Rectal smooth muscle tissue (tissue), 1 donor: ENCODE results near the gene TRIM32.

ENCODE experiments used
- H3K27ac ChIP-seq: one replicate; pipeline ENCODE4 v1.7.0; 2013; ENCODE audit warnings: low read depth, low read length, inconsistent platforms
- H3K27me3 ChIP-seq: one replicate; pipeline ENCODE4 v1.7.0; 2013; ENCODE audit warnings: low read length; ENCODE audit not compliant: control insufficient read depth, insufficient read depth
- H3K36me3 ChIP-seq: one replicate; pipeline ENCODE4 v1.7.0; 2013; ENCODE audit warnings: low read length; ENCODE audit not compliant: control insufficient read depth, insufficient read depth
- H3K4me1 ChIP-seq: one replicate; pipeline ENCODE4 v1.7.0; 2013; ENCODE audit warnings: low read length; ENCODE audit not compliant: control insufficient read depth, insufficient read depth
- H3K4me3 ChIP-seq: one replicate; pipeline ENCODE4 v1.7.0; 2013; ENCODE audit warnings: low read length
- H3K9ac ChIP-seq: one replicate; pipeline ENCODE4 v1.7.0; 2013; ENCODE audit warnings: low read length

The TRIM32 gene

GRCh38 chr9:116700882-116701865, 14.1 kb downstream of the TRIM32 start:
- no peak overlapping the region for H3K9ac ChIP-seq
- no peaks in the 10 kb centered on the region for H3K27me3 ChIP-seq
- no peaks in the 10 kb centered on the region for H3K4me1 ChIP-seq
- H3K4me3 ChIP-seq, result no peak overlapping the region
- H3K36me3 ChIP-seq, result peaks cover 19% of the 10 kb centered on the region
- no peak overlapping the region for H3K27ac ChIP-seq

- Histone ChIP-seq H3K4me1 (no peaks in the 10 kb centered on the region), H3K27ac (no peak overlapping the region), H3K36me3 (peaks cover 19% of the 10 kb centered on the region), H3K4me3 (no peak overlapping the region), H3K27me3 (no peaks in the 10 kb centered on the region), H3K9ac (no peak overlapping the region)
Observed at GRCh38 chr9:116701940-116702642, 15.0 kb downstream of the TRIM32 start.

GRCh38 chr9:116703634-116704033, 16.5 kb downstream of the TRIM32 start:
- H3K36me3 ChIP-seq, result peaks cover 10% of the 10 kb centered on the region
- no peak overlapping the region for H3K27ac ChIP-seq
- no peaks in the 10 kb centered on the region for H3K27me3 ChIP-seq
- no peaks in the 10 kb centered on the region for H3K4me1 ChIP-seq
- H3K9ac ChIP-seq, result no peak overlapping the region
- no peak overlapping the region for H3K4me3 ChIP-seq

GRCh38 chr9:116704470-116704869, 17.4 kb downstream of the TRIM32 start:
- Histone ChIP-seq H3K9ac (no peak overlapping the region), H3K27ac (no peak overlapping the region), H3K36me3 (peaks cover 3% of the 10 kb centered on the region), H3K27me3 (no peaks in the 10 kb centered on the region), H3K4me1 (no peaks in the 10 kb centered on the region), H3K4me3 (no peak overlapping the region)

- Histone ChIP-seq H3K27ac (no peak overlapping the region), H3K27me3 (no peaks in the 10 kb centered on the region)
Observed at GRCh38 chr9:116705531-116705930, 18.4 kb downstream of the TRIM32 start.

GRCh38 chr9:116706310-116707290, 19.5 kb downstream of the TRIM32 start:
- Histone ChIP-seq H3K36me3 (no peaks in the 10 kb centered on the region), H3K27ac (no peak overlapping the region), H3K27me3 (no peaks in the 10 kb centered on the region), H3K9ac (no peak overlapping the region), H3K4me1 (no peaks in the 10 kb centered on the region), H3K4me3 (no peak overlapping the region)

More at GRCh38 chr9:116705531-116705930, 18.4 kb downstream of the TRIM32 start:
- Histone ChIP-seq H3K4me1 (no peaks in the 10 kb centered on the region), H3K4me3 (no peak overlapping the region), H3K9ac (no peak overlapping the region), H3K36me3 (no peaks in the 10 kb centered on the region)

GRCh38 chr9:116712781-116713180, 25.7 kb downstream of the TRIM32 start:
- Histone ChIP-seq H3K36me3 (no peaks in the 10 kb centered on the region), H3K4me3 (no peak overlapping the region), H3K9ac (no peak overlapping the region), H3K27ac (no peak overlapping the region), H3K27me3 (no peaks in the 10 kb centered on the region), H3K4me1 (no peaks in the 10 kb centered on the region)

GRCh38 chr9:116713271-116713670, 26.2 kb downstream of the TRIM32 start:
- Histone ChIP-seq H3K27me3 (no peaks in the 10 kb centered on the region), H3K27ac (no peak overlapping the region), H3K9ac (no peak overlapping the region), H3K4me3 (no peak overlapping the region), H3K4me1 (no peaks in the 10 kb centered on the region), H3K36me3 (no peaks in the 10 kb centered on the region)

GRCh38 chr9:116715751-116716150, 28.6 kb downstream of the TRIM32 start:
- Histone ChIP-seq H3K27ac (no peak overlapping the region), H3K9ac (no peak overlapping the region), H3K4me1 (no peaks in the 10 kb centered on the region), H3K27me3 (no peaks in the 10 kb centered on the region), H3K4me3 (no peak overlapping the region), H3K36me3 (peaks cover 2% of the 10 kb centered on the region)

- Histone ChIP-seq H3K9ac (no peak overlapping the region), H3K27me3 (no peaks in the 10 kb centered on the region), H3K4me1 (no peaks in the 10 kb centered on the region), H3K4me3 (no peak overlapping the region), H3K27ac (no peak overlapping the region), H3K36me3 (peaks cover 2% of the 10 kb centered on the region)
Observed at GRCh38 chr9:116716438-116716837, 29.3 kb downstream of the TRIM32 start.

GRCh38 chr9:116717150-116717549, 30.0 kb downstream of the TRIM32 start:
- Histone ChIP-seq H3K27me3 (no peaks in the 10 kb centered on the region), H3K4me1 (no peaks in the 10 kb centered on the region), H3K36me3 (peaks cover 2% of the 10 kb centered on the region), H3K4me3 (no peak overlapping the region), H3K27ac (no peak overlapping the region), H3K9ac (no peak overlapping the region)

- H3K27ac ChIP-seq, result no peak overlapping the region
- peaks cover 2% of the 10 kb centered on the region for H3K36me3 ChIP-seq
- H3K9ac ChIP-seq, result no peak overlapping the region
- H3K4me3 ChIP-seq, result no peak overlapping the region
- H3K27me3 ChIP-seq, result no peaks in the 10 kb centered on the region
- H3K4me1 ChIP-seq, result no peaks in the 10 kb centered on the region
Observed at GRCh38 chr9:116718111-116718510, 31.0 kb downstream of the TRIM32 start.
